Endothelial cell of umbilical vein (primary cell): Measurements from ENCODE around the gene EHBP1L1. TPM values are rescaled to one million over a fixed set of nuclear protein-coding genes. Genes with fewer than 3 reads are reported as not detected.
A peak's percentile ranks its signal among the peaks of the same experiment; 100 is the strongest.

ENCODE experiments used
- BruUV-seq: library from RNA; stranded (reverse); fragments of 400-500 nt; replicated peaks from 2 replicates; lab custom pipeline; 2021; lab: Mats Ljungman, UMichigan
- CTCF ChIA-PET: fragments of 300-600, 350-600 bp; sonication (Branson Sonifier 250); formaldehyde crosslinking; loops from one replicate; lab custom pipeline; 2021; ENCODE audit warnings: antibody characterized with exemption, inconsistent platforms; lab: Charles Lee
- POLR2A ChIA-PET: fragments of 300-600, 350-600 bp; sonication (Branson Sonifier 250); formaldehyde crosslinking; loops from one replicate; lab custom pipeline; 2021; ENCODE audit warnings: antibody characterized with exemption, inconsistent platforms; lab: Charles Lee
- DNase-seq: peaks from one replicate; pipeline ENCODE4 v3.0.0-alpha.2; 2011; ENCODE audit warnings: low read depth, low spot score
- FAIRE-seq: peaks from 2 replicates; lab custom pipeline; 2011; peaks lifted over from hg19 to GRCh38; lab: Jason Lieb, UNC
- H2AFZ ChIP-seq: 2 replicates; pipeline ENCODE4 v1.6.0; 2012; ENCODE audit warnings: low read depth, low read length, control low read depth, inconsistent platforms
- H3K27ac ChIP-seq: 2 replicates; pipeline ENCODE4 v1.5.1; 2011; ENCODE audit warnings: low read depth, mild to moderate bottlenecking, control low read depth, low read length, moderate library complexity; ENCODE audit not compliant: insufficient read depth
- H3K27me3 ChIP-seq, 2 experiments: 2 replicates each; pipeline versions ENCODE4 v1.6.0 to v1.6.1; 2011; ENCODE audit warnings: low read length in 2 of 2, mixed read lengths in 1 of 2; ENCODE audit not compliant: control insufficient read depth in 2 of 2, insufficient read depth in 2 of 2
- H3K36me3 ChIP-seq, 2 experiments: 2 replicates in 1 of 2; 3 replicates in 1 of 2; pipeline ENCODE4 v1.5.1; 2011; ENCODE audit warnings: low read length in 2 of 2, mild to moderate bottlenecking in 1 of 2, moderate library complexity in 1 of 2; ENCODE audit not compliant: control insufficient read depth in 2 of 2, insufficient read depth in 2 of 2; ENCODE audit errors: extremely low read depth in 1 of 2
- H3K4me1 ChIP-seq: 3 replicates; pipeline ENCODE4 v1.5.1; 2011; ENCODE audit warnings: mild to moderate bottlenecking, low read length; ENCODE audit not compliant: control insufficient read depth, insufficient read depth; ENCODE audit errors: extremely low read depth
- H3K4me2 ChIP-seq: 2 replicates; pipeline ENCODE4 v1.6.1; 2011; ENCODE audit warnings: low read length, control low read depth, mixed read lengths; ENCODE audit not compliant: insufficient read depth
- H3K4me3 ChIP-seq, 3 experiments: fragments of 200-600 bp in 1 of 3; sonication (generic), shearing (Covaris generic) in 1 of 3; replicated peaks in 1 of 3; 2 replicates each; pipeline ENCODE4 v1.5.1; 2011 to 2016; ENCODE audit warnings: control low read depth in 3 of 3, low read length in 3 of 3, mild to moderate bottlenecking in 2 of 3, inconsistent platforms in 1 of 3, low read depth in 1 of 3, moderate library complexity in 1 of 3; ENCODE audit not compliant: insufficient read depth in 1 of 3
- H3K79me2 ChIP-seq: 2 replicates; pipeline ENCODE4 v1.6.0; 2012; ENCODE audit warnings: low read length, inconsistent platforms; ENCODE audit not compliant: control insufficient read depth, insufficient read depth
- H3K9ac ChIP-seq: replicated peaks from 2 replicates; pipeline ENCODE3; 2011; ENCODE audit warnings: low read length, control low read depth; ENCODE audit not compliant: insufficient read depth; ENCODE audit errors: extremely low read depth
- H3K9me1 ChIP-seq: replicated peaks from 3 replicates; pipeline ENCODE4 v1.6.0; 2011; ENCODE audit warnings: mild to moderate bottlenecking, low read length; ENCODE audit not compliant: control insufficient read depth, insufficient read depth; ENCODE audit errors: extremely low read depth
- H3K9me3 ChIP-seq: replicated peaks from 2 replicates; pipeline ENCODE4 v1.5.1; 2012; ENCODE audit warnings: low read length, inconsistent platforms; ENCODE audit not compliant: control insufficient read depth, insufficient read depth
- H4K20me1 ChIP-seq: replicated peaks from 2 replicates; pipeline ENCODE3; 2011; ENCODE audit warnings: mild to moderate bottlenecking, low read length; ENCODE audit not compliant: control insufficient read depth, insufficient read depth; ENCODE audit errors: extremely low read depth
- EZH2 ChIP-seq: IDR thresholded peaks from 2 replicates; pipeline ENCODE4 v1.6.1; 2012; ENCODE audit warnings: borderline replicate concordance, low read depth, mild to moderate bottlenecking, moderate library complexity, low read length, inconsistent platforms; ENCODE audit not compliant: severe bottlenecking
- FOS ChIP-seq: IDR thresholded peaks from 2 replicates; pipeline ENCODE4 v1.6.1; 2011; ENCODE audit warnings: mild to moderate bottlenecking, low read length, moderate library complexity, borderline replicate concordance; ENCODE audit not compliant: insufficient read depth
- POLR2A ChIP-seq: IDR thresholded peaks from 2 replicates; pipeline ENCODE4 v1.6.1; 2012; ENCODE audit warnings: low read depth, mild to moderate bottlenecking, control low read depth, low read length
- POLR2AphosphoS5 ChIP-seq: IDR thresholded peaks from 2 replicates; pipeline ENCODE4 v1.6.1; 2012; ENCODE audit warnings: low read depth, mild to moderate bottlenecking, control low read depth, low read length, moderate library complexity; ENCODE audit not compliant: insufficient read depth
- dilution Hi-C: fragments of 300-500 bp; cut with MboI; formaldehyde crosslinking; loops from one replicate; pipeline ENCODE4 v1.15.0; 2019; ENCODE audit warnings: low sequenced_read_pairs; ENCODE audit not compliant: extremely low pct_ligation_motif_present
- intact Hi-C: fragments of 100-400 bp; cut with micrococcal nuclease; formaldehyde crosslinking; loops from one replicate; pipeline ENCODE4 v1.10.0; 2022
- polyA plus RNA-seq, 4 experiments: library from polyadenylated mRNA; depleted of rRNA in 3 of 4; stranded (reverse) in 3 of 4; unstranded in 1 of 4; fragments of >200 nt; gene quantifications; 2 replicates each; pipeline versions ENCODE4 v1.2.1 to v1.2.3, GENCODE V29; 2011 to 2012; ENCODE audit warnings: missing spikeins in 1 of 4
- total RNA-seq: library from RNA; stranded (reverse); gene quantifications from 2 replicates; pipeline ENCODE4 v1.2.3, GENCODE V29; 2021
- TF ChIP-seq, protein P1 (sequence below), 2 donors: IDR thresholded peaks; 1 replicate in 1 of 2; 2 replicates in 1 of 2; pipeline ENCODE4 v1.5.1; 2011; ENCODE audit warnings: low read length in 2 of 2, mild to moderate bottlenecking in 2 of 2, moderate library complexity in 2 of 2, control low read depth in 1 of 2, inconsistent platforms in 1 of 2, low read depth in 1 of 2; ENCODE audit not compliant: insufficient read depth in 1 of 2; ENCODE audit errors: extremely low read depth in 1 of 2
- TF ChIP-seq, protein P2 (sequence below): IDR thresholded peaks from 2 replicates; pipeline ENCODE4 v1.6.1; 2011; ENCODE audit not compliant: insufficient read depth, insufficient read length

EHBP1L1 gene
- total and polyA plus RNA-seq, 2 donors (not counting 3 experiments of a cell fraction or from before 2014, with no cell fraction given) = 12.7 to 19.7 TPM

DNA sequence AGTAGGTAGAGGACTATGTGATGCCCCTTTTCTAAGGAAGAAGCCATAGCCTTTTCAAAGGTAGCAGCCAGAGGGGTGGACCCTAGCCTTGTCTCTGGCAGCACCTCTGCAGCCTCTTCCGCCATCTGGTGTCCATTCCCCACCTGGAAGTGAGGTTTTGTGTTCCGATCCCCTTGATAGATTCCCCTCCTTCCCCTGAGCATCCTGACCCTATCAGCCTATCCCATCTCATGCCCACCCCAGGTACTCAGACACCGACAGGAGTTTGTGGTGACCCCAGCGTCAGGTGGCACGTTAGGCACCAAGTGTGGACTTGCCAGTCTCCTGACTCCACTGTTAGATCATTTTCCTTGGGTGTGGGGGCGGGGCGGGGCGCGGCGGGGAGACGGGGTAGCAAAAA lies 3.9 kb upstream of the EHBP1L1 start:
- Histone ChIP-seq H3K36me3 (no peaks in the 10 kb centered on the region), H3K4me3 (peak overlapping the region in 2 of 3 experiments; percentile 65 to 73), H3K79me2 (peaks cover 25% of the 10 kb centered on the region), H4K20me1 (no peaks in the 10 kb centered on the region), H3K9me3 (no peaks in the 10 kb centered on the region), H3K4me2 (peak overlapping the region; percentile 15), H3K27ac (no peak overlapping the region), H3K9me1 (no peaks in the 10 kb centered on the region), H3K4me1 (peaks cover 53% of the 10 kb centered on the region), H3K27me3 (no peaks in the 10 kb centered on the region), H2AFZ (no peak overlapping the region), H3K9ac (no peak overlapping the region)
- peak; percentile 73 for DNase-seq
- ChIA-PET POLR2A (interaction anchor here (1.1 kb wide), 1 partner anchor 63 kb away, joined by 10 read pairs; no protein-coding TSS in a partner anchor), CTCF (interaction anchor here (0.7 to 9.7 kb wide), 15 partner anchors 10 to 91 kb away, joined by 3 to 167 read pairs (median 8); partner anchors contain the start of genes LTBP3, PCNX3 and SCYL1)
- intact Hi-C loops = loop anchor here (1.0 to 5.0 kb wide), 5 partner anchors 25 to 190 kb away; partner anchors contain the start of gene SLC25A45
- TF ChIP-seq, protein P1, sequence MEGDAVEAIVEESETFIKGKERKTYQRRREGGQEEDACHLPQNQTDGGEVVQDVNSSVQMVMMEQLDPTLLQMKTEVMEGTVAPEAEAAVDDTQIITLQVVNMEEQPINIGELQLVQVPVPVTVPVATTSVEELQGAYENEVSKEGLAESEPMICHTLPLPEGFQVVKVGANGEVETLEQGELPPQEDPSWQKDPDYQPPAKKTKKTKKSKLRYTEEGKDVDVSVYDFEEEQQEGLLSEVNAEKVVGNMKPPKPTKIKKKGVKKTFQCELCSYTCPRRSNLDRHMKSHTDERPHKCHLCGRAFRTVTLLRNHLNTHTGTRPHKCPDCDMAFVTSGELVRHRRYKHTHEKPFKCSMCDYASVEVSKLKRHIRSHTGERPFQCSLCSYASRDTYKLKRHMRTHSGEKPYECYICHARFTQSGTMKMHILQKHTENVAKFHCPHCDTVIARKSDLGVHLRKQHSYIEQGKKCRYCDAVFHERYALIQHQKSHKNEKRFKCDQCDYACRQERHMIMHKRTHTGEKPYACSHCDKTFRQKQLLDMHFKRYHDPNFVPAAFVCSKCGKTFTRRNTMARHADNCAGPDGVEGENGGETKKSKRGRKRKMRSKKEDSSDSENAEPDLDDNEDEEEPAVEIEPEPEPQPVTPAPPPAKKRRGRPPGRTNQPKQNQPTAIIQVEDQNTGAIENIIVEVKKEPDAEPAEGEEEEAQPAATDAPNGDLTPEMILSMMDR (IDR thresholded peaks at IDR 0.05; ENCODE audit: extremely low read depth in 1 of 2, insufficient read depth in 1 of 2, low read depth in 1 of 2, low read length in 2 of 2) = peak; percentile 24 to 38
- TF ChIP-seq FOS = no peak
- BruUV-seq = no TSS peak
- dilution Hi-C loops = no loop called here
- FAIRE-seq = no peak

DNA sequence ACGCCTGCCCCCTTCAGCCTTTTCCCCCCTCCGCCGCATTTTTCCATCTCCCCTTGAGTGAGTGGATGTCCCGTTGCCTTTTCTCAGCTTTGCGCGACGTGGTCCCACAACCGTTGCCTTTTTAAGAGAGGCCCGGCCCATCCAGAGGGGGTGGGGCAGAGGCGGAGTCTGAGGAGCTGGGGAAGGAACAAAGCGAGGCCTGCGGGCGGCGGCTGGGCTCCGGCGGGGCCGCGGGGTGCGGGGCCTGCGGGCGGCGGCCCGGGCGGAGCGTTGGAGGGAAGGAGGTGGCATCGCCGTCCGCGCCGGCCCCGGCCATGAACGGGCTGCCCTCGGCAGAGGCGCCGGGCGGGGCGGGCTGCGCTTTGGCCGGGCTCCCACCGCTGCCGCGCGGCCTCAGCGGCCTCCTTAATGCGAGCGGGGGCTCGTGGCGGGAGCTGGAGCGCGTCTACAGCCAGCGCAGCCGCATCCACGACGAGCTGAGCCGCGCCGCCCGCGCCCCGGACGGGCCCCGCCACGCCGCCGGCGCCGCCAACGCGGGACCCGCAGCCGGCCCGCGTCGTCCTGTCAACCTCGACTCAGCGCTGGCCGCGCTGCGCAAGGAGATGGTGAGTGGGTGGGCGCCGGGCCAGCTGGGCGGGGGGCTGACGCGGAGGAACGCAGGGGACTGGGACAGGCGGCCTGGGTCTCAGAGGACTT lies 3.3 kb upstream of the EHBP1L1 start, which contains the start of gene FAM89B:
Gene FAM89B (plus strand): TSS at position 183 of the 696 bp plus-strand sequence. CDS start 132 bp downstream, at position 315.
- POLR2A ChIA-PET = interaction anchor here (1.1 kb wide), 1 partner anchor 64 kb away, joined by 10 read pairs; no protein-coding TSS in a partner anchor
- peak within 1 kb of the TSS; percentile 76 for H3K9ac ChIP-seq
- H3K9me3 ChIP-seq = no peaks in the 10 kb centered on the region
- H2AFZ ChIP-seq = no peak within 1 kb of the TSS
- no peaks in the 10 kb centered on the region for H3K36me3 ChIP-seq
- DNase-seq = peak; percentile 81
- TF ChIP-seq, protein P2, sequence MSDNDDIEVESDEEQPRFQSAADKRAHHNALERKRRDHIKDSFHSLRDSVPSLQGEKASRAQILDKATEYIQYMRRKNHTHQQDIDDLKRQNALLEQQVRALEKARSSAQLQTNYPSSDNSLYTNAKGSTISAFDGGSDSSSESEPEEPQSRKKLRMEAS = no peak
- TF ChIP-seq POLR2A (peak; percentile 85), EZH2 (no peak), POLR2AphosphoS5 (peak; percentile 90)
- TF ChIP-seq, protein P1 (IDR thresholded peaks at IDR 0.05; ENCODE audit: extremely low read depth in 1 of 2, insufficient read depth in 1 of 2, low read depth in 1 of 2, low read length in 2 of 2) = no peak
- intact Hi-C loops = loop anchor here (1.0 to 5.0 kb wide), 3 partner anchors 32 to 190 kb away; partner anchors contain the start of gene SLC25A45
- CTCF ChIA-PET = interaction anchor here (0.6 to 9.7 kb wide), 17 partner anchors 11 to 91 kb away, joined by 3 to 167 read pairs (median 5); partner anchors contain the start of genes LTBP3, PCNX3 and SCYL1
- H4K20me1 ChIP-seq = no peaks in the 10 kb centered on the region
- H3K4me3 ChIP-seq = peak within 1 kb of the TSS; percentile 36 to 73 (median 65)
- no TSS peak for BruUV-seq
- FAIRE-seq = peak; percentile 92
- peak within 1 kb of the TSS; percentile 51 for H3K27ac ChIP-seq
- dilution Hi-C loops = no loop called here
- no peaks in the 10 kb centered on the region for H3K27me3 ChIP-seq
- peaks cover 25% of the 10 kb centered on the region for H3K79me2 ChIP-seq
- no peaks in the 10 kb centered on the region for H3K9me1 ChIP-seq
- H3K4me1 ChIP-seq = peaks cover 57% of the 10 kb centered on the region
- peak within 1 kb of the TSS; percentile 82 for H3K4me2 ChIP-seq
